OCI-LY3 (cell line): ENCODE data around the gene C11orf98.

ENCODE experiments used
- CTCF ChIP-seq: fragments of 200-600, 300-600 bp; sonication (generic); IDR thresholded peaks from 2 replicates; pipeline ENCODE4 v1.5.1; 2014; ENCODE audit warnings: antibody characterized with exemption, low read length, low read depth
- EZH2phosphoT487 ChIP-seq: fragments of 200-600 bp; shearing (Covaris generic); IDR thresholded peaks from 2 replicates; pipeline ENCODE4 v1.6.1; 2018; ENCODE audit warnings: antibody characterized with exemption, mixed run types, low read depth

- TF ChIP-seq CTCF (no peak), EZH2phosphoT487 (no peak)
Observed at GRCh38 chr11:62671608-62672389, 6.8 kb upstream of the C11orf98 start, which contains the start of the genes LBHD1 and UQCC3.
